Body of pancreas (tissue), 4 donors: ENCODE results near the gene CMSS1. TPM values are rescaled to one million over a fixed set of nuclear protein-coding genes. Genes with fewer than 3 reads are reported as not detected.

Experiments used
- ATAC-seq: fragments of 150-250 bp; one replicate; pipeline ENCODE4 v1.9.1; 2016
- DNase-seq, 4 donors: peaks; one replicate each; pipeline ENCODE4 v3.0.0-alpha.2; 2019
- H3K27ac ChIP-seq, 4 donors: fragments of 200-600 bp; sonication (generic); 1 replicate in 3 of 4; 2 replicates in 1 of 4; pipeline versions ENCODE4 v1.5.1 to v1.6.1; 2016 to 2019; ENCODE audit warnings: mild to moderate bottlenecking in 1 of 4, mixed read lengths in 1 of 4, moderate library complexity in 1 of 4
- H3K27me3 ChIP-seq, 2 donors: fragments of 200-600 bp; sonication (generic); one replicate each; pipeline ENCODE4 v1.6.0; 2016; ENCODE audit warnings: mild to moderate bottlenecking in 1 of 2
- H3K36me3 ChIP-seq, 2 donors: fragments of 200-600 bp; sonication (generic); replicated peaks in 1 of 2; 2 replicates each; pipeline ENCODE4 v1.5.1; 2016; ENCODE audit warnings: low read depth in 2 of 2; ENCODE audit not compliant: insufficient read depth in 1 of 2
- H3K4me1 ChIP-seq: fragments of 200-600 bp; sonication (generic); one replicate; pipeline ENCODE4 v1.6.0; 2016
- H3K4me3 ChIP-seq, 2 donors: fragments of 200-600 bp; sonication (generic); 1 replicate in 1 of 2; 2 replicates in 1 of 2; pipeline ENCODE4 v1.5.1; 2016 to 2019
- H3K9me3 ChIP-seq, 3 donors: fragments of 200-600 bp; sonication (generic); 1 replicate in 2 of 3; 2 replicates in 1 of 3; pipeline ENCODE4 v1.5.1; 2016
- CTCF ChIP-seq, 7 experiments: fragments of 450-650 bp in 4 of 7; fragments of 200-600 bp in 3 of 7; sonication (generic) in 3 of 7; IDR thresholded peaks; one replicate each; pipeline ENCODE4 v1.5.1; 2016 to 2019; ENCODE audit warnings: antibody characterized with exemption in 7 of 7
- POLR2A ChIP-seq, 3 donors: fragments of 450-650 bp; IDR thresholded peaks; one replicate each; pipeline ENCODE4 v1.6.1; 2016; ENCODE audit warnings: antibody characterized with exemption in 3 of 3, mild to moderate bottlenecking in 2 of 3
- WGBS, 2 donors: methylation state at CpG; one replicate each; pipeline ENCODE4 v1.1.5; 2017; 5-methylcytosine and 5-hydroxymethylcytosine counted together
- intact Hi-C: fragments of 100-400 bp; cut with DNase I; formaldehyde crosslinking; loops from one replicate; pipeline ENCODE4 v1.15.1; 2023
- total RNA-seq, 2 donors: library from RNA; depleted of rRNA; stranded (reverse); fragments of >200 nt; gene quantifications; one replicate each; pipeline ENCODE4 v1.1.0, GENCODE V29; 2016

CMSS1 gene
- total RNA-seq, 2 donors from 2014 or later, result 3.9 to 21.4 TPM

DNA sequence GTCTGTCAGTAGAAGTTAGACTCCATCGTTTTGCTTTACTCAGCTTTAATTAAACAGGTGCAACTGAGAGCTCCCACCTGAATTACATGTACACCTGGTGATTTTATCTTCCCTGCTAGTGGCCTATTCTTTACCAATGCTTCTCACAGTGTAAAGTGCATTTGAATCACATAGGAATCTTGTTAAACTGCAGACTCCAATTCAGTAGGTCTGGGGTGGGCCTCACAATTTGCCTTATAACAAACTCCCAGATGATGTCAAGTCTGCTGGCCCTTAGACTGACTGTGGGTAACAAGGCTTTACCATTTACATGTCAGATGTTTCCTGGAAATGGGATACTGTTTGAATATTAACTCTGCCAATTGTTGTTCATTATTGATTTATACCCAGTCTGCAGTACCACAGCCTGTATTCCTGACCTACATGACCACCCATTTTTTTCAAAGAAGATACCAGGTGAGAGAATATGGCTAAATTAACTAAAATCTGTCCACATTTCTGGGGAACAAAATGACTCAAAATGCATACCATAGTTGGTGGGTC is 37.2 kb downstream of the CMSS1 start:
- intact Hi-C loops, result no loop called here
- WGBS, 2 donors, result 44 to 45% methylated on average over 1 of the region's 1 CpG

DNA sequence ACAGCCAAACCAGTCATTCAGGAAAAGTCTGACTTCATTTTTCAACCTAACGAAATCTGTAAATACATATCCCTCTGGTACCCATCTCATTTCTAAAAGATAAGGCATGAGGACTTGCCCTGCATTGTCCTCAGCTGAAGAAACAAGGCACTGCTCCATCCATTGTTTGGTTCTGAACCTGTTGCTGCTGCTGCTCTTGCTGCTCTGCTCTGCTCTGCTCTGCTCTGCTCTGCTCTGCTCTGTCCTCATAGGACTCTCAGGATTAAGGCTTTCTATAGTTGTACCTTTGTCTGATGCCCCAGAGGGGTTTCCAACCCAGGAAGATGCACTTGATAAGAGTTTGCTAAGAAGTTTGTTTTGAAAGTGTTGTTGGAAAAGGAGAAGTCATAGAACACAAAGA is 38.2 kb downstream of the CMSS1 start:
- H3K36me3 ChIP-seq, result no peaks in the 10 kb centered on the region
- H3K4me1 ChIP-seq, result peaks cover 12% of the 10 kb centered on the region
- 67 to 68% methylated on average over 1 of the region's 1 CpG for WGBS, 2 donors
- H3K4me3 ChIP-seq, result no peak overlapping the region
- H3K27me3 ChIP-seq, result no peaks in the 10 kb centered on the region
- DNase-seq (no peak), ATAC-seq (no peak)
- H3K27ac ChIP-seq, result no peak overlapping the region
- TF ChIP-seq CTCF (IDR thresholded peaks at IDR 0.05) (no peak), POLR2A (IDR thresholded peaks at IDR 0.05) (no peak)
- intact Hi-C loops, result no loop called here
- H3K9me3 ChIP-seq, result no peaks in the 10 kb centered on the region

More for the DNA sequence above, 37.2 kb downstream of the CMSS1 start:
- TF ChIP-seq POLR2A (IDR thresholded peaks at IDR 0.05) (no peak), CTCF (IDR thresholded peaks at IDR 0.05) (no peak)
- no peaks in the 10 kb centered on the region for H3K9me3 ChIP-seq
- H3K27ac ChIP-seq, result no peak overlapping the region
- H3K36me3 ChIP-seq, result no peaks in the 10 kb centered on the region
- no peak for ATAC-seq
- DNase-seq, result no peak
- H3K4me3 ChIP-seq, result no peak overlapping the region
- no peaks in the 10 kb centered on the region for H3K27me3 ChIP-seq
- H3K4me1 ChIP-seq, result peaks cover 12% of the 10 kb centered on the region

DNA sequence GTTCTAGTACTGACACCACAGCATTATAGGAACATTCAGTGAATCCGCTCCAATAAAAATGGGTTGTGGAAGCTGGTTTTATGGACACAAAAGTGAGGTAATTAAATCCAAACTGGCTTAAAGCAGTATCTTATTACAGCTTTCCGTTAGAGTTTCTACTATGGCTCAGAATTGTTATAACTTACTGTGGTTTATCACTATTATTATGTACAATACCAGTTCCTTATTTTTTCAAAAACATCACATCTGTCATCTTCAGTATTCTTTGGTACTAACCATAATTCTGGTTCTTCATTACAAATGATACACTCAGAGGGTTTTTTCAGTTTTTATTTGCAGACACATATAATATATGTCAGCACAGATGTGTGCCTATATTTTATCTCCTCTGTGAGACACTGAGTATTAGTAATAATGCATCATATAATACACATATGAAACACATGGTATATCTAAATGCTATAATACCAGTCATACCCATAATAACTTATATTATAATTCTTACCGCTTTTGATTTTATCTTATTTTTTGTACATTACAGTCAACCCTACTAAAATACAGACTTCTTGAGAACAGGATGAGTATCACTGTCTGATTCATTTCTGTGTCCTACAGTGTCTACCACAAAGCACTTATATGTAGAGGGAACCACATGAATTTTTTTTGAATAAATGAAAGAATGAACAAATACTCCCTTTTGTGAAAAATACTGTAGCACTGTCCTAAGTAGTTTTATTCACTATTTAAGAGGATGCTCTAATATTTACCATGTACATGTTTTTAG is 39.0 kb downstream of the CMSS1 start:
- TF ChIP-seq POLR2A (IDR thresholded peaks at IDR 0.05) (no peak), CTCF (IDR thresholded peaks at IDR 0.05) (no peak)
- no peaks in the 10 kb centered on the region for H3K27me3 ChIP-seq
- no peaks in the 10 kb centered on the region for H3K36me3 ChIP-seq
- intact Hi-C loops, result no loop called here
- DNase-seq (no peak), ATAC-seq (no peak)
- H3K4me1 ChIP-seq, result peaks cover 15% of the 10 kb centered on the region
- no peaks in the 10 kb centered on the region for H3K9me3 ChIP-seq
- H3K4me3 ChIP-seq, result no peak overlapping the region
- no peak overlapping the region for H3K27ac ChIP-seq
- WGBS, 2 donors, result 91 to 95% methylated on average over 3 of the region's 3 CpGs

DNA sequence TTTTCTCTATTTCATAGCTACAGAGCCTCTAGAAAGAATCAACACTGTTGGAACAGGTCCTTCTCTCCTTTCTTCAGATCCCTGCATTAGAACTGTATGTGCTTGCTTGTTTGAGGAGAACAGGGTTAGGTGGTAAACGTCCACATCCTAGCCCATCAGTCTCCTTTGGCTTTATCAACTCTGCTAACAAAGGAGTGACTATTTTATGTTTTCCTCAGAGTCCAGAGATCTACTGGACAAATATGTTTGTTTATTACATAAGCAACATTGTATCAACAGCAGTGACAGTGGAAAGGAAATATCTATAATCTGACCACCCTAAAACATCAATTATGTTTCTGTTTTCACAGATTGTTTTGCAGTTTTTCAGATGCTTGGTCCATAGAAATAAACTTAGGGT is 39.6 kb downstream of the CMSS1 start:
- Histone ChIP-seq H3K4me3 (no peak overlapping the region), H3K27me3 (no peaks in the 10 kb centered on the region), H3K27ac (no peak overlapping the region), H3K9me3 (no peaks in the 10 kb centered on the region), H3K4me1 (peaks cover 15% of the 10 kb centered on the region), H3K36me3 (no peaks in the 10 kb centered on the region)
- no peak for DNase-seq
- no peak for ATAC-seq
- TF ChIP-seq CTCF (IDR thresholded peaks at IDR 0.05) (no peak), POLR2A (IDR thresholded peaks at IDR 0.05) (no peak)
- WGBS, 2 donors, result 24 to 40% methylated on average over 1 of the region's 1 CpG
- intact Hi-C loops, result no loop called here

DNA sequence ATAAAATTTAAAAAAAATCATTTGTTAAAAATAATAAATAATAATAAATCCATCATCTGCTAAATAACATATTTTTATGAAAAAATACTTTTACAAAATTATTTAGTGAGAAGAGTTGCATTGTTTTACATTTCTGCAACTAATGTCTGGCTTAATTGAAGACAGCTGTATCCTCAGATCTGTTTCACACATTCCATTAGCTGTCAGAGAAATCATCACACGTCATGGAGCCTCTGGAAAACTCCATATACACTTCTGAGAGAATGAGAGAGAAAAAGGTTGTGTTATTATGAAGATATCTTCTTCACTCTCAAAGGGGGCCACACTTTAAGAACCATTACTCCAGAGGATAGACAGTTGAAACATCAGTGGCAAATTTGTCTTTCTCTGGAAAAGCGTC is 40.8 kb downstream of the CMSS1 start:
- no peak overlapping the region for H3K27ac ChIP-seq
- H3K27me3 ChIP-seq, result no peaks in the 10 kb centered on the region
- H3K9me3 ChIP-seq, result no peaks in the 10 kb centered on the region
- no peak for TF ChIP-seq CTCF (IDR thresholded peaks at IDR 0.05)
- TF ChIP-seq POLR2A (IDR thresholded peaks at IDR 0.05), result no peak
- intact Hi-C loops, result no loop called here
- peaks cover 15% of the 10 kb centered on the region for H3K4me1 ChIP-seq
- no peak overlapping the region for H3K4me3 ChIP-seq
- 82 to 91% methylated on average over 2 of the region's 2 CpGs for WGBS, 2 donors
- ATAC-seq, result no peak
- H3K36me3 ChIP-seq, result no peaks in the 10 kb centered on the region
- no peak for DNase-seq
